Frontal cortex (tissue), 4 donors: ENCODE data around the gene KRT8. TPM values are rescaled to one million over a fixed set of nuclear protein-coding genes. Genes with fewer than 3 reads are reported as not detected.

ENCODE experiments used
- DNase-seq, 2 donors: peaks; one replicate each; pipeline ENCODE4 v3.0.0; 2012; ENCODE audit warnings: low spot score in 2 of 2
- FAIRE-seq: peaks from 2 replicates; lab custom pipeline; 2012; peaks lifted over from hg19 to GRCh38; lab: Jason Lieb, UNC
- total RNA-seq: library from RNA; depleted of rRNA; stranded (reverse); fragments of >200 nt; gene quantifications from one replicate; pipeline ENCODE4 v1.2.3, GENCODE V29; 2014
- donor health status: control.
- donor health status: control.
- donor health status: control.

Gene KRT8
- total RNA-seq, 1 donor from 2014 or later = not detected

DNA sequence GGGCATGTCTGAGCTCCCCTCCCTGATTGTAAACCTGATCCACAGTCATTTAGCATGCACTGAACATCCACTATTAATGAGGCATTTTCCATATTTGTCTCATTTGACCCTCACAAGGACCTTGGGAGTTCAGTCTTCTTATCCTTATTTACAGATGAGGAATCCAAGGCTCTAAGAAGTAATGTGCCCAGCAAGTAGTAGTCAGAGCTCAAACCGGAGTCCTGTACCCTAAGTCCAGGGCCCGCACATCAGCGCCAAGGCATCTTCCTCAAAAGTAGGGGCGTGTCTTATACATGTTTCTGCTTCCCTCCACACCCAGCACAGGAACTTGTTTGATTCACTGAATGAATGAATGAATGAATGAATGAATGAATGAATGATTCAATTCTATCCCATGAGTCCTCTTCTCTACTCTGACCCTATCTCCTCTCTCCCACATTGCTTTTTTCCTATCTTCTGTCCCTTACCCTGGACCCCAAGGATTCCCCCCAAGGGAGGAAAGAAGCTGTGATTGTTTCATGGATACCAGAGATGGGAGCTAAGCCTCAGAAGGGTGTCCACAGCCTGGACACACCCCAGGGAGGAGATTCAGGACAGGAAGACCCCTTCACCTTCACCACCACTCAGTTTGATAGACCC lies 21.8 kb upstream of the KRT8 start:
- FAIRE-seq = no peak

DNA sequence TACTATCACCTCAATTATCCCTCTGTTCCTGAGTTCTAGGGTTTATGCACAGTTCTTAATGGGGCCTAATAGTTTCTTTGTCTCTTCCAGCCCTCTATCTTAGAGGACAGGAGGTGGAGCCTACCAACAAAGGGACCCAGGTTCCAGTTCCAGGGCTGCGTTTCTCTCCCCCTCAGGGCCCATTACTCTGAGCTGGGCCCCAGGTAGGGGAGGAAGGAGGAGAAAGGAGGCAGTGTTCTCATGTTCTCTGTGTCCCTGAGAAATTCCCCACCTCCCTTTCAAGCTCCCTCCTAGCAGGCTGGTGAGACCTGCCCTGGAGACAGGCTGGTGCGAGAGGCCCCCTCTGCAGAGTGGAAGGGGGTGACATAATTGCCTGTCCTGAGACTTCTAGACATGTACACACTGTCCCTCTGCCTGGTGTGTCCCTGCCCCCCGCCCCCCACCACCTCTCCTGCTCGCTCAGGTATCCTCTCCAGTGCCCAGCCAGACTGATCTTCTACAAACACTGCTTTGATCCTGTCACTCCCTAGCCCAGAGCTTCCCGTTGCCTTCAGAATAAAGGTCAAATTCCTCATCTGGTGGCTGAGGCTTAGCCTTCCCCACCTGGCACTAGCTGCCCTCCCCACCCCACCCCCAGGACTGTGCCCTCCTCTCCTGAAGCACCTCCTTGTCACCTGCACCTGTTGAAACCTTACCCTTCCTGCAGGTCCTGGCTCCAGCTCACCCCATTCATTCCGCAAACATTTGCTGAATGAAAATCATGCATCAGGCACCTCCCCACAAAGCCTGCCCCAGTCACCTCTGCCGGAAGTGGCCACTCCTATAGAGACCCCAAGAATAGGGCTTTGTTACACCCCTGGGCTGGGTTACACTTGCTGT lies 21.1 kb upstream of the KRT8 start:
- FAIRE-seq (no peak), DNase-seq (no peak)

More for the DNA sequence above, 21.8 kb upstream of the KRT8 start:
- no peak for DNase-seq

DNA sequence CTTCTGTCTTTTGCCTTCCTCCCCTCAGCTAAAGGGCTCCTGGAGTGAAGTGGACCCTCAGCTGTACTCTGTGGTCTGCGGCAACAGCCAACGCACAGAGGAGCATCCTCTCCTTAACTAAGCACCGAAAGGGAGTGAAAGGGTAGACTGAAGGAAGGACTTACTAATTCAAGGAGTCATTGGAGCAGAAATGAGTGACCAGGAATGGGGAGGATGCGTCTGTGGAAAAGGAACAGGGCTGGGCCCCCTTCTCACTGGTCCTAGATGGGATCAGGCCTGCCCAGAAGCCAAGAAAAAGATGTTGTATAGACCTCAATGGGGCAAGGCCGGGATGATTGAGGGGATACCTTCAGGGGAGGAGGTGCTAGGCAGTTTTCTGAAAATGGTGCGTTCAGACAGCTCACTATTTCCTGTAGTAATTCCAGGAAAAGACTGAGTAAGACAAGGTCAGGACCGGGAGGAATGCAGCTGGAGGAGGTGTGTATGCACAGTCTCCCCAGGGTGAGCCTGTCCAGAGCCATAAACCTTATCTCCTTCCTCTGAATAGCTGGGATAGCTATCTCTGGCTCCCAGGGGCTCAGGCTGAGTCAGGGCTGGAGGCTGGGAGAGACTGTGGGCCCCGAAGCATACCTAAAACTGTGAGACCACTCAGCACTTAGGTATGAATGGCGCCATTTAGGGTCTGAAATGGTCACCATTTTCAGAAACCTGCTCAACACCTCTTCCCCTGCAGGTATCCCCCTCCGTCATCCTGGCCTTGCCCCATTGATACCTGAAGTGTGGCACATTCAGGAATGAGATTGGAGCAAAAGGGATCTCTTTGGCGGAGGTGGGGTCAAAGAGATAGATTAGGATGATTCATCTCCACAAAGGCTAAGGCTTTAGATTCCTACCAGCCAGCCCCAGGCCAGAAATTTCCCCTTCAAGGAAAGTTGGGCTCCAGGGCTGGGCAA lies 20.2 kb upstream of the KRT8 start:
- DNase-seq = no peak
- FAIRE-seq = no peak

DNA sequence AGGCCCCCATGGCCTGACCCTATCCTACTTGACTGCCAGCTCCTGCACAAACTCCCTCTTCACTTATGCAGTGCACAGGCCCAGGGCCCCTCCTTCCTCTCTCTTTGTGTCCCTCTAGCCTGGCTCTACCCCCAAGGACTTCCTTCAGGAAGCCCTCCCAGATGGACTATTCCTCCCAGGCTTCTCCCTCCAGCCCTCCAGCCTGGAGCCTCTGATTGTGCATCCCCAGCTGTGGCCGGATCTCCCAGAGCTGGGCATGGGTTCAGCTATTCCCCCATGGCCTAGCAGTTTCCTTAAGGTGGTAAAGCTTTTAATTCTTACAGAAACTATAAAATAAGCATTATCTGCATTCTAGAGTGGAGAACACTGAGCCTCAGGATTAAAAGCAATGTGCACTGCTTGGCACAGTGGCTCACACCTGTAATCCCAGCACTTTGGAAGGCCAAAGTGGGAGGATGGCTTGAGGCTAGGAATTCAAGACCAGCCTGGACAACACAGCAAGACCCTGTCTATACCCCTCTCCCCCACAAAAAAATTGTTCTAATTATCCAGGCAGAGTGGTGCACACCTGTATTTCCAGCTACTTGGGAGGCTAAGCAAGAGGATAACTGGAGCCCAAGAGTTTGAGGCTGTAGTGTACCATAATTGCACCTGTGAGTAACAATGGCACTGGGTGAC lies 16.8 kb upstream of the KRT8 start:
- no peak for DNase-seq
- no peak for FAIRE-seq

DNA sequence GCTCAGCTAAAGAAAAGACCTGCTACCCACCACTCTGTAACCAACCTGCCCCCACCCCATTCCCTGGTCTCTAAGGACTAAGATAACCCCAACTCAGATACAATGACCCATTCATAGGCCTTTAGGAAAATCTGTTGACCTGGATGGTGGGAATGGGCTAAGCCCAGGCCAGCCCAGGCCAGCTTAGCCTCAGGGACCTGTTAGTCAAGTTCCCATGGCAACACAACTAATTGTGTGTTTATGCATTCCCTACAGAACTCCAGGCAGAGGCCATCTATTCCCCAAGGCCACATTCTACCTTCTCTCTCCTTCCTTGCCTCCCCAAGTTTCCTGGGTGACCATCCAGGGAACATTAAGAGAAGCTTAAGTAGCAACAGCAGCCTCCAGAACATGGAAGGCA lies 16.1 kb upstream of the KRT8 start:
- FAIRE-seq (no peak), DNase-seq (no peak)

DNA sequence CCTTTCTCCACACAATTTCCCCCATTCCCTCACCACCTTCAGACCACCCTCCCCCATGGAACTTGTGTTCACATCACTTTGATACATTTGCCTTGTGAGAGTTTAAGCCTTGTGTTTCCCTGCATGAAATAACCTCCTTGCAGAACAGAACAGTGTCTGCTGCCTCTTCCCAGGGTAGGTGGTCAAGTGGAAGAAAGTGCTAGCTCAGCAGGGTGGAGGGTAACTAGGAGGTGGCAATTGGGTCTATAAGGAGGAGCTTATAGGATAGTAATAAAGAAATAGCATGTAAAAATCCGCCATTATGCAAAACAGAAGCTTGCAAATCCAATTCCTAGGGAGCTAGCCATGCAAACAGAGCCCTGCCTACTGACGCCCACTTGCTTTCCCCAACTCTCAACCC lies 13.9 kb upstream of the KRT8 start:
- no peak for DNase-seq
- no peak for FAIRE-seq

DNA sequence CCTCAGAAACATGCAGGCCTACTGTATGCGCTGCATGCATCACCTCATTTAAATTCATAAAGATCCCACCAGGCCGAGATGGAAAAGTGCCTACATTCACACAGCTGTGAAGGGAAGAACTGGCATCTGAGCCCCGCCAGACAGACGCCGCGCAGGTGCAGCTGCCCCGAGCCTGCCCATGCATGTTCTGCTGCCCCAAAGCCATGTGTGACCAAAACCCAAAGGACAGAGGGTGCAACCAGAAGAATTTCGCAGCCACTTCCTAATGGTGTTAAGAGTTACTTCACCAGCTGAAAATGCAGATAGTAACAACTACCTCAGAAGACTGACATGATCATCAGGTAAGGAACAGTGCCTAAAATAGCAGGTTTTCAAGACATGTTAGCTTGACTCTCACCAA lies 13.5 kb upstream of the KRT8 start:
- FAIRE-seq (no peak), DNase-seq (no peak)

DNA sequence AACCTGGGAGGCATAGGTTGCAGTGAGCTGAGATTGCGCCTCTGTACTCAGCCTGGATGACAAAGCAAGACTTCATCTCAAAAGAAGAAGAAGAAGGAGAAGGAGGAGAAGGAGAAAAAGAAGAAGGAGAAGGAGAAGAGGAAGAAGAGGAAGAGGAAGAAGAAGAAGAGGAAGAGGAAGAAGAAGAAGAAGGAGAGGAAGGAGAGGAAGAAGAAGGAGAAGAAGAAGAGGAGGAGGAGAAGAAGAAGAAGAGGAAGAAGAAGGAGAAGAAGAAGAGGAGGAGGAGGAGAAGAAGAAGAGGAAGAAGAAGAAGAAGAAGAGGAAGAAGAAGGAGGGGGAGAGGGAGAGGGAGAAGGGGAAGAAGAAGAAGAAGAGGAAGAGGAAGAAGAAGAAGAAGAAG lies 12.9 kb upstream of the KRT8 start:
- no peak for FAIRE-seq
- DNase-seq = no peak

DNA sequence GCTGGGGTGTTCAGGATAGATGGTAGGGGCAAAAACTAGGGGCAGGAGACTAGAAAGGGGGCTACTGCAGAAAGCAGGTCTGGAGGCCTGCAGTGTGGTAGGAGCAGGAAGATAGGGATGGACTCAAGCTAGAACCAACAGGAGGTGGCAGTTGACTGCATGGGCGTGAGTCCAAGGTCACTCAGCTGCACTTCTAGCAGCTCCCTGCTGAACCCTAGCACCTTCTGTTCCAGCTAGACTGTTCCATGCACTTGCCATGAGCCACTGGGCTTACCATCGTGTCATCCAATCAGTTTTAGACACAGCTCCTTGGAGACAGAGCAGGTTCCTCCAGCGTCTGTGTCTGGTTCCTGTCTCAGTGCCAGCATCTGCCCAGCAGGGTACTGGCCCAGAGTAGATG lies 11.3 kb upstream of the KRT8 start:
- DNase-seq = no peak
- no peak for FAIRE-seq

DNA sequence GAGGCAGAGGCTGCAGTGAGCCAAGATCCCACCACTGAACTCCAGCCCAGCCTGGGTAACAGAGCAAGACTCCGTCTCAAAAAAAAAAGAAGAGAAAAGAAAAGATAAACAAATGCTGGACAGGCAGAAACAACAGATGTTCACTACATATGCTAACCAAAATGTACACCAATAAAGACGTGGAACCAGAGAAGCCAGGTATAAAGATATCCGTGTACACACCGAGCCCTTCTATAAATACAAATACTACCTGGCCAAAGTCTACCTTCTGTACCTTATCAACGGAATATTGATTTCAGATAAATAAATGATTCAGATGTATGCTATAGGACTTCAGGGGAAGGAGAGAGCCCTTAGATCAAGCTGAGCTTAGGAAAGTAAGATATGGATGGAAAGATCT lies 10.8 kb upstream of the KRT8 start:
- DNase-seq = no peak
- FAIRE-seq = no peak

DNA sequence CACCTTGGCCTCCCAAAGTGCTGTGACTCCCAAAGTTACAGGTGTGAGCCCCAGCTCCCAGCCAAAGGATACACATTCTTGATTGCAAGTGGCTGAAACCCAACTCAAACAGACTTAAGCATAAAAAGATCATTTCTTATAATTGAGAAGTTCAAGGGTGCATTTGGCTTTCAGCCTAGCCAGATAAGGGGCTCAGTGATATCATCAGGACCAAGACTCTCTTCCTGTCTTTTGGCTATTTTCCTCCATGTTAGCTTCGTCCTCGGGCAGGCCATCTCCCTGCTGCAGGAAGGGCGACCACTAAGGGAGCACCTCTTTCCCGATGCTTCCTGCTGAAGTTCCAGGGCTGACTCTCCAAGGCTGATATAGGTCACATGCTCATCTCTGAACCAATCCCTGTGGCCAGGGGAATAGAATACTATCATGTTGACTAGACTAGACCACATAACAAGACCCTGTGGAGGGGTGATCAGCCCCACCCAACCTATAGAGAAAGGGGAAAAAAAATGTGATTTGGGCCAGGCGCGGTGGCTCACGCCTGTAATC lies 9.8 kb upstream of the KRT8 start:
- DNase-seq (no peak), FAIRE-seq (no peak)

DNA sequence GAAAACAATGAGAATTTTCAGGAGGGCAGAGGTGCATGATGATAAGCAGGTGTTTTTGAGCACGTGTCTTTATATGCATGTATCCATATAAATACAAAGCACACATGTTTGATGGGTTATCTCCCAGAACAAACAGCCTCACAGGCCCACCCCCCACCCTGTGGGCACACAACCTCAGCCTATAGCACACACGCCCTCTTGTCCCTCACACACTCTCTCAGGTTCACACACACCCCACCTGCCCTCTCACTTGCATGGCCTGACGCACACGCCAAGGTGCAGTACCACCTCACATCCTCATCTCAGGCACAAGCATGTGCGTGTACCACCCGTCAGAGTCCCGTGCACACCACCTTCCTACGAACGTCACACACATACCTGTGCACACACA lies 8.6 kb upstream of the KRT8 start:
- no peak for FAIRE-seq
- DNase-seq = no peak

DNA sequence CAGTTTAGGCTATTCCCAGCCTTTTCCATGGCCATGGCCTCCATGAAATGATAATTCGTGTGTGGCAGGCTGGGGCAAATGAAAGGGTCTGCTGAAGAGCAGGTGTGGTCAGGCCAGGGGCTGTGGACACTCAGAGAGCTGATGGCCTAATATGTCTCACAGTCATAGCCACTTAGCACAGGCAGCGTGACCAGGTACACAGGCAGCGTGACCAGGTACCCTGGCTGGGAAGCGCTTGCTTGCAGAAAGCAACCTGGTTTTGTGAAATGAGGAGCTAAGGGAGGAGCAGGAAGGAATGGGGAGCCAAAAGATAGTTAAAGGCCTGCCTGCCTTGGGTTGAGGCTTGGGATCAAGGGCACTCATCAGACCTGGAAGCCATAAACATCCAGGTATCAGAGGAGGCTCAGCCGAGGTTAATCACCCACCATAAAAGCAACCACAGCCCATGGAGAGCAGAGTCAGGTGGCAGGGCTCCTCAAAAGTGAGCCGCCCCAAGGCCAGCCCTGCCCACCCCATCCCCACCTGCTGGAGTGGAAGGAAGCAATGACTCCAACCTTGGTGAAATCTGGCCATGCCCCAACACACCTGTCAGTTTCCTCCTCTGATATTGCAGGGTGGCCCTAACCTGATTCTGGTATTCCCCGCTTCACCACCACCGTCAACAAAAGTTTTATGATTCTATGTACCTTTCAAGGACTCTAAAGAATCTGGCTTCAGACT lies 8.0 kb upstream of the KRT8 start:
- DNase-seq (no peak), FAIRE-seq (no peak)

DNA sequence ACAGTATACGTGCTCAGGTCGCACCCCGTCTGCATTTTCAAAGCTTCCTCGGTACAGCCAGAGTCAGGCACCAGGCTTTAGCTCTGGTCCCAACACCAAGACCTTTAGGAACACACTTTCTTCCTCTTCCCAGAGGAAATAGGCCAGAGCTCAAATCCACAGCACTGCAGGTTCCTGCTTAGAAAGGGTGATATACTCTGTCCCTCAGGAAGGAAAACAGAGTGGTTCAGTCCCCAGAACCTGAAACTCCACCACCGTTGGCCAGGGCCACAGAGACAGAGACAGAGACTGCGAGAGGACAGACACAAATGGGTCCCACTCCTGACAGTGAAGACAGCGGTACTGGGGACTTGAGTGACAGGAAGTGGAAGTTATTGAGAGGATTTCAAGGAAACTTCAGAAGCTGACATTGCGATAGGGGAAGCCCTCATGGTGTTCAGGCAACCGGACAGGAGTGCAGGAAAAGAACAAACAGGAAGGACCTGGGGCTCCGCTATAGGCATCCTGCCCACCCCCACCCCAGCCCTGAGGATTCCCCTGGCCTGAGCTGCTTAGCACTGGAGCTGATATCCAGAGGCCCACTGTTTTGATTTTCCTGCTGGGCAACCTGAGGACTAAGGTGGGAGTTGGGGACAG lies 5.5 kb upstream of the KRT8 start:
- DNase-seq = no peak
- no peak for FAIRE-seq

DNA sequence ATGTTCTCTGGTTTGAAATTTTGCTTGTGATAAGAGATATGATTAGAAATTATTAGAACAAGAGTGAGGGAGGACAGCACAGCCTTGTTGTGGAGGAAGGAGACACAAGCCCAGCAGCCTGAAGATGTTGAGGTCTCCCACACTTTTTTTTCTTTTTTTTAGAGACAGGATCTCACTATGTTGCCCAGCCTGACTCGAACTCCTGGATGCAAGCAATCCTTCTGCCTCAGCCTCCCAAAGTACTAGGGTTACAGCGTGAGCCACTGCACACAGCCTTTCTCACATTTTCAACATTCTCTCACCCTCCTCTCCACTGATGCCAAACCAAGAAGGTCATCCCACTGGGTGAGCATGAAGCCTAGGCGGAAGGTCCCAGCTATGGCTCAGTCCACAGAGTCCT lies 4.9 kb upstream of the KRT8 start:
- FAIRE-seq (no peak), DNase-seq (no peak)

DNA sequence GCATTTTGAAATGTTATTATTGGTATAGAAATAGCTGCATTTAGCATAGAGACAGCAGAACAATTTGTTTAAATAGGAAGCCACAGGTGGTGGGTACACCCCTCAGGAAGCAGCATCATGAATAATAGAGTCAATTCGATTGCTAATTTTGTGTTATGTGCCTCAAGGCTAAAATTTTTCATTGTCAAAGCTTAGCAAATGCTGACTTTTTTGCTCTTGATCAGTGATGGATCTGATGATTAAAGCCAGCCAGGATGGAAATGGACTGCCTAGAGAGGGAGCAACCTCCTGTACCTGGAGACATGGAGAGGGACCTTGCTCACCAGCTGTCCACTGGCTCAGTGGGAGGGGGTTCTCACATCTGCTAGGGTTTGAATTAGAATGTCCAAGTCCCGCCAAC lies 4.5 kb upstream of the KRT8 start:
- DNase-seq = no peak

DNA sequence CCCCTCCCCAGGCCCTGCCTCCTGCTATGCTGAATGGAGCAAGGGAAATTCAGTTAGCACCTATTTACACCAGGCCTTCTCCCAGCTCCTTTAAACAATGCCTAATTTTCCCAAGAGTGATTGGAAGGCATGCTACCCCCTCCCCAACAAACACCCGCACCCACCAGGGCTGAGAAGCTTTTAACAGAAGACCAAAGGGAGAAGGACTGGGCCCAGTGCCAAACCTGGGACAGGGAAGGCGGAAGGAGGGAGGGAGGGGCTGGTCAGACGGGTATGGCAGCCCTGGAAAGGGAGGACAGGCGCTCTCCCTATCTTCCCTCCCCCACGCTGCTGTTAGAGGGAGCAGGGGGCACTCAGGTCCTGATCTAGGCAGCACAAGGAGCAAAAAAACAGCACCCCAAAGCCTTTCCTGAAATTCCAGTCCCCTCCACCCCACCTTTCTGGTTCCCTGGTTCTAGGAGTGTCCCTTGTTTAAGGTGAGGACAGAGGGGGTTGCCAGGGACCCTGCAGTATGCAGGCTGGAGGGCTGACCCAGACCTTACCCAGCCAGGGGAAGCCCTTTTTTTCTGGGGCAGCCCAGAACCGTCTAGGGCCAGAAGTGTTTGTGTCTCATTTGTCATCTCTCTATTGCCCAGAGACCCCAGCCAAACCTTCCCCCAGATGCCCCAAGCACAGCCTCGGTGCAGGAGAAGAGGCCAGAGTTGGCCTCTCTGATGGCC lies 2.4 kb upstream of the KRT8 start:
- FAIRE-seq (no peak), DNase-seq (no peak)

More for the DNA sequence above, 4.5 kb upstream of the KRT8 start:
- FAIRE-seq = no peak

DNA sequence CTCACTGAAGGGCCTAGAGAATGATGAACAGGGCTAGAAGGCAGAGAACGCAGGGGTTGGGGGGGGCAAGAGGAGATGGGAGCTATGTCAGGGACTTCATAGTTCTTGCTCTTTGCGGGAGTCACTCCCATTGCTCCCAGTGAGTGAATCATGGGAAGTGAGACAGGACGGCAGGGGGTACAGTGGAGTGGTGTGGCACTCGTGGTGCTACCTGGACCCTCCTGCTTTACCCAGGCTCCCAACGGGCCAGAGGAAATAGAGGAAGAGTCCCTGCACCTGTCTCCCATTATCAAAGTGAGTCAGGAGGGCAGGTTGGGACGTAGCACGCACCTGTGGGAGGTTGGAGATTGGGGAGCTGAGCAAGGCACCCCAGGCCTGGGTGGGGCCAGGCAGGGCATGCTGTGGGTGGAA lies 1.3 kb upstream of the KRT8 start:
- DNase-seq = no peak
- FAIRE-seq = no peak
